Subcutaneous abdominal adipose tissue (tissue), 5 donors: ENCODE measurements around the gene TEAD1.

Experiments used
- H3K27ac ChIP-seq: one replicate; pipeline ENCODE4 v1.7.0; 2013; ENCODE audit warnings: low read depth, mild to moderate bottlenecking, inconsistent platforms, low read length, moderate library complexity
- H3K27me3 ChIP-seq, 5 donors: one replicate each; pipeline ENCODE4 v1.7.0; 2013; ENCODE audit warnings: low read length in 5 of 5, inconsistent platforms in 1 of 5; ENCODE audit not compliant: control insufficient read depth in 5 of 5, insufficient read depth in 4 of 5
- H3K36me3 ChIP-seq, 5 donors: one replicate each; pipeline ENCODE4 v1.7.0; 2013; ENCODE audit warnings: low read length in 5 of 5; ENCODE audit not compliant: control insufficient read depth in 5 of 5, insufficient read depth in 5 of 5
- H3K4me1 ChIP-seq, 5 donors: one replicate each; pipeline ENCODE4 v1.7.0; 2013; ENCODE audit warnings: low read length in 5 of 5, mild to moderate bottlenecking in 3 of 5, moderate library complexity in 1 of 5; ENCODE audit not compliant: control insufficient read depth in 5 of 5, insufficient read depth in 5 of 5
- H3K4me3 ChIP-seq, 5 donors: one replicate each; pipeline ENCODE4 v1.7.0; 2013; ENCODE audit warnings: low read length in 5 of 5, low read depth in 1 of 5
- H3K9ac ChIP-seq, 5 donors: one replicate each; pipeline ENCODE4 v1.7.0; 2013; ENCODE audit warnings: low read length in 5 of 5, mild to moderate bottlenecking in 4 of 5, moderate library complexity in 3 of 5
- H3K9me3 ChIP-seq, 5 donors: one replicate each; pipeline ENCODE4 v1.7.0; 2013; ENCODE audit warnings: low read length in 5 of 5; ENCODE audit not compliant: control insufficient read depth in 5 of 5
- donor health status: healthy.
- donor health status: healthy.
- donor health status: healthy.
- donor health status: healthy.
- donor health status: healthy.

TEAD1 gene

GRCh38 chr11:12981676-12982522 is 307.7 kb downstream of the TEAD1 start:
- Histone ChIP-seq H3K9me3 (no peaks in the 10 kb centered on the region), H3K4me3 (no peak overlapping the region), H3K9ac (no peak overlapping the region), H3K27ac (no peak overlapping the region), H3K4me1 (no peaks in the 10 kb centered on the region), H3K36me3 (no peaks in the 10 kb centered on the region), H3K27me3 (peaks cover 0 to 11% (median 0%) of the 10 kb centered on the region in 5 donors)

DNA sequence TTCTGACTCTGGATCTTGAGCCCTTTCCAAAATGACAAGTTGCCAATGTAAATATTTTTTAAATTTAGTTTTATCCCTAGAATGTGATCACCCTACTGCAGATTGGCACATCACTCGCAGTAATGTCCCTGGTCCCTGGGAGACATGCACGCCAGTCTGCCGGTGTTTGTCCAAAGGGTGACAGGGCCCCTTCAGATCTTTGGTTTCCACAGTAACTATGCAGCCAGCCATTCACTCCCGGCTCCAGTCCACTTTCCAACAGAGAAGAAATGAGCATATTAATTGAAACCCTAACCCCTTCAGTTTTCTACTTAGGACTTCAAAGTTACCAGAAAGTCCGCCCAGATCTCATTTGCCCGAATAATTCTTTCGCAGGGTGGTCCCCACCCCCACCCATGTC is 309.1 kb downstream of the TEAD1 start:
- H3K36me3 ChIP-seq: no peaks in the 10 kb centered on the region
- no peaks in the 10 kb centered on the region for H3K4me1 ChIP-seq
- H3K9ac ChIP-seq: no peak overlapping the region
- no peak overlapping the region for H3K27ac ChIP-seq
- H3K9me3 ChIP-seq: no peaks in the 10 kb centered on the region
- H3K27me3 ChIP-seq: peaks cover 0 to 11% (median 0%) of the 10 kb centered on the region in 5 donors
- no peak overlapping the region for H3K4me3 ChIP-seq

DNA sequence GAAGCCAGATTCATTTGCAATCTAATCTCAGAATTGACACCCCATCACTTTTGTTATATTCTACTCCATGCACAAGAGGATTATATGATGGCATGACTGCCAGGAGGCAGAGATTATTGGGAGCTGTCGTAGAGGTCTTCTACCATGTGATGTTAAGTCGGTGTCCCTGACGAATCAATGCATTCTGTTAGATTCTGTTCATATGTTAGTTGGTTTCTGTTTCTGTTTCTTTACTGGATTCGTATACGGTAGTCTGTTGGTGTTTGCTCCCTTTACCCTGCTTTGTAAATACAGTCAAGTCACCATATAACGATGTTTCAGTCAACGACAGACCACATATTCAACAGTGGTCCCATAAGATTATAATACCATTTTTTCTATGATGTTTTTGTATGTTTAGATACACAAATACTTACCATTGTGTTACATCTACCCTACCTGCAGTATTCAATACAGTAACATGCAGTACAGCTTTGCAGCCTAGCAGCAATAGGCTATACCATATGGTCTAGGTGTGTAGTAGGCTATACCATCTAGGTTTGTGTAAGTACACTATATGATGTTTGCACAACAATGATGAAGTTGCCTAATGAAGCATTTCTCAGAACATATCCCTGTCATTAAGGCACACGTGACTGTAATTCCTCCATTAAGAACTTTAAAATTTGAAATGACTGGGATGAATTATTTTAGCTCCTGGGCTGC is 312.1 kb downstream of the TEAD1 start:
- H3K27ac ChIP-seq: no peak overlapping the region
- H3K9ac ChIP-seq: no peak overlapping the region
- no peak overlapping the region for H3K4me3 ChIP-seq
- no peaks in the 10 kb centered on the region for H3K36me3 ChIP-seq
- no peaks in the 10 kb centered on the region for H3K9me3 ChIP-seq
- H3K4me1 ChIP-seq: no peaks in the 10 kb centered on the region
- H3K27me3 ChIP-seq: peaks cover 0 to 6% (median 0%) of the 10 kb centered on the region in 5 donors

GRCh38 chr11:12989428-12990161 is 315.4 kb downstream of the TEAD1 start:
- Histone ChIP-seq H3K27ac (no peak overlapping the region), H3K9ac (no peak overlapping the region), H3K4me1 (peaks cover 0 to 1% (median 0%) of the 10 kb centered on the region in 5 donors), H3K27me3 (peaks cover 0 to 6% (median 0%) of the 10 kb centered on the region in 5 donors), H3K9me3 (no peaks in the 10 kb centered on the region), H3K4me3 (no peak overlapping the region), H3K36me3 (no peaks in the 10 kb centered on the region)

- no peak overlapping the region for H3K9ac ChIP-seq
- H3K27me3 ChIP-seq: peaks cover 0 to 6% (median 0%) of the 10 kb centered on the region in 5 donors
- H3K36me3 ChIP-seq: no peaks in the 10 kb centered on the region
- no peak overlapping the region for H3K27ac ChIP-seq
- no peaks in the 10 kb centered on the region for H3K9me3 ChIP-seq
- no peak overlapping the region for H3K4me3 ChIP-seq
- H3K4me1 ChIP-seq: peaks cover 0 to 3% (median 0%) of the 10 kb centered on the region in 5 donors
Measured at GRCh38 chr11:12990162-12990480, 315.9 kb downstream of the TEAD1 start.

DNA sequence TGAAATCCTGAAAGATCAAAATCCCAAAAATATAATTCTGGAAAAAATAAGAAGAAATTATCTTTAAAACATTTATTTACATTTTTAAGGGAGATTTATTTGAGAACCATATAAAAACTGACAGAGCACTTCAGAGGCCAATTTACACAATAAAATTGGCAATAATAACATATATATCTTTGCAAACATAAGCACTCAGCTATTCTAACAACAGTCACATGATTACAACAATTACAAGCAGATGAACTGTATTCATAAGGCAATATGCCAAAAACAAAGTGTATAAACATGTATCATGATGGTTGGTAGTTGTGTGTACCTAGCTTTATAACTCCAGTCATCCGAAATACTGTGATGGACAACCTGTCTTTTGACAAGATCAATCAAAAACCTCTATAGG is 317.2 kb downstream of the TEAD1 start:
- H3K4me3 ChIP-seq: no peak overlapping the region
- H3K36me3 ChIP-seq: no peaks in the 10 kb centered on the region
- no peak overlapping the region for H3K9ac ChIP-seq
- H3K9me3 ChIP-seq: no peaks in the 10 kb centered on the region
- H3K27ac ChIP-seq: no peak overlapping the region
- no peaks in the 10 kb centered on the region for H3K27me3 ChIP-seq
- H3K4me1 ChIP-seq: peaks cover 0 to 3% (median 0%) of the 10 kb centered on the region in 5 donors

DNA sequence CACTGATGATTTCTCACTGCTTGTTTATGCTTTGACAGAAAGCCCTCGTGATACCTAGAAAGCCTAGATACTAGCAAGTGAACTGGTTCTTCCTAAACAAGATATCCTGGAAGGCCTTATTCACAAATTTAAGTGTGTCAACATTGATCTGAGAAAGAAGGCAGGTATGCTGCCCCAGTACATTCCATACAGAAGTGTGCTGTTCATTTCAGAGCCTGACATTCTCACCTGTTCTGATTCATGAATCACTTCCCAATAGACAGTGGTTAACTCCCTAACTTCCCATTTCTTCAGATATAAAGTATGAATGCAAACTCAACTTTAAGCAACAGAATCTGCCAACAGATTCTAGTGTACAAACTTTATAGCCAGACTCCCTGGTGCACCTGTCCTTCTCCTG is 319.4 kb downstream of the TEAD1 start:
- no peak overlapping the region for H3K9ac ChIP-seq
- no peaks in the 10 kb centered on the region for H3K27me3 ChIP-seq
- no peaks in the 10 kb centered on the region for H3K9me3 ChIP-seq
- no peak overlapping the region for H3K4me3 ChIP-seq
- H3K4me1 ChIP-seq: peaks cover 0 to 3% (median 0%) of the 10 kb centered on the region in 5 donors
- no peak overlapping the region for H3K27ac ChIP-seq
- H3K36me3 ChIP-seq: no peaks in the 10 kb centered on the region
